Right atrium auricular region (tissue), 2 donors: Measurements from ENCODE around the gene DOCK9. TPM values are rescaled to one million over a fixed set of nuclear protein-coding genes. Genes with fewer than 3 reads are reported as not detected.

Source experiments
- DNase-seq: peaks from one replicate; pipeline ENCODE4 v3.0.0-alpha.2; 2019; ENCODE audit warnings: low spot score
- H3K27ac ChIP-seq, 2 donors: fragments of 200-600 bp; sonication (generic); 1 replicate in 1 of 2; 2 replicates in 1 of 2; pipeline ENCODE4 v1.5.1; 2016 to 2019
- H3K27me3 ChIP-seq, 2 donors: fragments of 200-600 bp; sonication (generic); one replicate each; pipeline versions ENCODE4 v1.5.1 to v1.6.0; 2017 to 2019
- H3K36me3 ChIP-seq: fragments of 200-600 bp; sonication (generic); one replicate; pipeline ENCODE4 v1.5.1; 2016
- H3K4me1 ChIP-seq, 2 donors: fragments of 200-600 bp; sonication (generic); one replicate each; pipeline versions ENCODE4 v1.5.1 to v1.6.0; 2017 to 2019
- H3K4me3 ChIP-seq, 2 donors: fragments of 200-600 bp; sonication (generic); 1 replicate in 1 of 2; 2 replicates in 1 of 2; pipeline ENCODE4 v1.5.1; 2017 to 2019; ENCODE audit warnings: mild to moderate bottlenecking in 1 of 2, moderate library complexity in 1 of 2
- H3K9me3 ChIP-seq, 2 donors: fragments of 200-600 bp; sonication (generic); one replicate each; pipeline ENCODE4 v1.5.1; 2019
- CTCF ChIP-seq, 2 donors: fragments of 200-600 bp; sonication (generic); IDR thresholded peaks; one replicate each; pipeline ENCODE4 v1.5.1; 2019; ENCODE audit warnings: antibody characterized with exemption in 2 of 2
- total RNA-seq, 2 donors: library from RNA; depleted of rRNA; stranded (reverse); fragments of >200 nt; gene quantifications; one replicate each; pipeline ENCODE4 v1.1.0, GENCODE V29; 2016

Gene DOCK9
- total RNA-seq, 2 donors from 2014 or later, result 79.6 to 80.5 TPM

DNA sequence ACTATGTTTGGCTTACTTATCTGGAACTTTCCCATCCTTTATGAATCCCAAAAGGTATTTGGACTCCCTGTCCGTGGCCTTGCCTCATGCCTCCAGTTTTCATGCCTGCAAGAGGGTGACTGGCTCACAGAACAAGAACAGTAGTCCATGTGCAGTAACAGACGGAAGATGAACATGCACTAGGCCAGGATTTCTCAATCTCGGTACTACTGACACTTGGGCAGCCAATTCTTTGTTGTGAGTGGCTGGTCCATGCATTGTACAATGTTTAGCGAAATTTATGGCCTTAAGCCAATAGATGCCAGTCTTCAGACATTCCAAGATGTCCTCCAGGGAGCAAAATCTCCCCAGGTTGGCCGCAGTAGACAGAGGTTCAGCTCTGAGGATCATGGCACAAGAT is 61.9 kb downstream of the DOCK9 start:
- Histone ChIP-seq H3K36me3 (peaks cover 14% of the 10 kb centered on the region), H3K4me3 (no peak overlapping the region), H3K27me3 (no peaks in the 10 kb centered on the region), H3K4me1 (peaks cover 0 to 25% of the 10 kb centered on the region in 2 donors), H3K9me3 (no peaks in the 10 kb centered on the region), H3K27ac (no peak overlapping the region)
- no peak for DNase-seq
- TF ChIP-seq CTCF (IDR thresholded peaks at IDR 0.05), result no peak

GRCh38 chr13:98915563-98915962 is 62.3 kb downstream of the DOCK9 start:
- no peak for TF ChIP-seq CTCF (IDR thresholded peaks at IDR 0.05)
- no peak for DNase-seq
- Histone ChIP-seq H3K4me1 (peaks cover 0 to 29% of the 10 kb centered on the region in 2 donors), H3K4me3 (no peak overlapping the region), H3K36me3 (peaks cover 14% of the 10 kb centered on the region), H3K27me3 (no peaks in the 10 kb centered on the region), H3K9me3 (no peaks in the 10 kb centered on the region), H3K27ac (no peak overlapping the region)

GRCh38 chr13:98913741-98914140 is 64.1 kb downstream of the DOCK9 start:
- Histone ChIP-seq H3K9me3 (no peaks in the 10 kb centered on the region), H3K36me3 (peaks cover 8% of the 10 kb centered on the region), H3K4me1 (peaks cover 0 to 31% of the 10 kb centered on the region in 2 donors), H3K27me3 (no peaks in the 10 kb centered on the region), H3K4me3 (no peak overlapping the region), H3K27ac (no peak overlapping the region)
- no peak for TF ChIP-seq CTCF (IDR thresholded peaks at IDR 0.05)
- DNase-seq, result no peak

GRCh38 chr13:98912846-98913245 is 65.0 kb downstream of the DOCK9 start:
- peaks cover 0 to 25% of the 10 kb centered on the region in 2 donors for H3K4me1 ChIP-seq
- H3K27ac ChIP-seq, result no peak overlapping the region
- no peaks in the 10 kb centered on the region for H3K27me3 ChIP-seq
- no peak overlapping the region for H3K4me3 ChIP-seq
- DNase-seq, result no peak
- H3K9me3 ChIP-seq, result no peaks in the 10 kb centered on the region
- H3K36me3 ChIP-seq, result peaks cover 8% of the 10 kb centered on the region
- no peak for TF ChIP-seq CTCF (IDR thresholded peaks at IDR 0.05)

GRCh38 chr13:98910501-98910951 is 67.3 kb downstream of the DOCK9 start:
- DNase-seq, result no peak
- TF ChIP-seq CTCF (IDR thresholded peaks at IDR 0.05), result no peak
- Histone ChIP-seq H3K4me3 (no peak overlapping the region), H3K9me3 (no peaks in the 10 kb centered on the region), H3K27ac (peak overlapping the region; percentile 54 to 69), H3K4me1 (peaks cover 0 to 17% of the 10 kb centered on the region in 2 donors), H3K27me3 (no peaks in the 10 kb centered on the region), H3K36me3 (peaks cover 8% of the 10 kb centered on the region)

GRCh38 chr13:98909016-98909415 is 68.8 kb downstream of the DOCK9 start:
- peak overlapping the region; percentile 28 to 51 for H3K27ac ChIP-seq
- no peak for DNase-seq
- H3K9me3 ChIP-seq, result no peaks in the 10 kb centered on the region
- no peak for TF ChIP-seq CTCF (IDR thresholded peaks at IDR 0.05)
- peaks cover 0 to 17% of the 10 kb centered on the region in 2 donors for H3K4me1 ChIP-seq
- H3K27me3 ChIP-seq, result no peaks in the 10 kb centered on the region
- no peak overlapping the region for H3K4me3 ChIP-seq
- peaks cover 8% of the 10 kb centered on the region for H3K36me3 ChIP-seq
